Stimulated activated CD8-positive, alpha-beta memory T cell treated with anti-CD3 and anti-CD28 coated beads, Interleukin-12 subunit alpha, Interleukin-12 subunit beta, amount 100 ng/mL, for 1 hour (primary cell): Measurements from ENCODE around the gene CRYBG1.
"Not testable (repeated sequence)": the region's sequence is repeated elsewhere in the genome, so short reads cannot be mapped to it uniquely, and the experiment has no call there.

ENCODE experiments used
- DNase-seq: peaks from one replicate; pipeline ENCODE4 v3.0.0-alpha.2; 2020; ENCODE audit warnings: low read depth

CRYBG1 gene

DNA sequence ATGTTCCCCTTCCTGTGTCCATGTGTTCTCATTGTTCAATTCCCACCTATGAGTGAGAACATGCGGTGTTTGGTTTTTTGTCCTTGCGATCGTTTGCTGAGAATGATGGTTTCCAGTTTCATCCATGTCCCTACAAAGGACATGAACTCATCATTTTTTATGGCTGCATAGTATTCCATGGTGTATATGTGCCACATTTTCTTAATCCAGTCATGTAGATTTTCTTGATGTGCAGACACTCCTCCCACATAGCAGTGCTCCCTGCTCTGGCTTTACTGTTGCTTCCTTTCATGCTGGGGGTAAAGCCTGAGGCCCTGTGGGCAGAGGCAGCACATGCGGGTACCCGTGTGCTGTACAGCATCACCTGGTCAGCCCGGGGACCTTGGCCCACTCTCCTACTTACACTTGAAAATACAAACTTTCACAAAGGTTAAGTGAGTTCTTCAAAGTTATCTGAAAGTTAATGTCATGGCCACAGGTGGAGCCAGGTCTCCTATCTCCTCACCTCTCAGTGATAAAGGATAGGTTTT is 188.5 kb downstream of the CRYBG1 start:
- not testable (repeated sequence) for DNase-seq

DNA sequence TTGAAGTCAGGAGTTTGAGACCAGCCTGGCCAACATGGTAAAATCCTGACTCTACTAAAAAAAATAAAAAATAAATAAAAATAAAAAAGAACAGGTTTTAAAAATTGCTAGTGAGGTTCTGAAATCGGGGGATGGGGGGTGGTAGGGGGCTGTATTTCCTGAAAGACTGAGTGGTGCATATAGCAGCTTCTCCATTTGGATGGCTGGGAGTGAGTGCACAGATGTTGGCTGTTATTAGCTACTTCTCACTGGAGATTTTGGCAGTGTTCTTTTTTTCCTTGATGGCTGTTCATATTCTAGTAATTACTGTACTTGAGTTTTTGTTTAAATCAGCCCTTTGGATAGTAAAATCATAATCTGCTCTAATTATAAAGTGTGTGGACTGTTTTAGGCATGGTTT is 189.0 kb downstream of the CRYBG1 start:
- DNase-seq, result no peak

- DNase-seq, result no peak
Observed at GRCh38 chr6:106551155-106551554, 190.6 kb downstream of the CRYBG1 start.

DNA sequence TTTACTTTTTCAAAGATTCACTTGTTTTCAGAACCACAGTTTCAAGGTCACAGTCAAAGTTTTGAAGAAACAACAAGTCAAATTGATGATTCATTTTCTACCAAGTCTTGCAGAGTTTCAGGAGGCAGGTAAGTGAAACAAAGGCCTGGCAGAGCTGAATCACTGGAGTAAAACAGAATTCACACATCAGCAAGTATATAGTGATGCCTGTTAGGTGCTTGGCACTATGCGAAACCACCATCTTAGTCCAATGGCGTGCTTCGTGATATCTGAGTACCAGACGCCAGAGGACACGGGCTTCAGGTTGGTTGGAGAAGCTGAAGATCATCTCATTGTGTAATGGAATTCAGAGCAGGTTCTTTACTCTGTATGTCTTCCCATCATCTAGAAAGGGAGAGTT is 192.9 kb downstream of the CRYBG1 start:
- no peak for DNase-seq

- DNase-seq, result no peak
Observed at GRCh38 chr6:106555767-106556166, 195.2 kb downstream of the CRYBG1 start.

- no peak for DNase-seq
Observed at GRCh38 chr6:106556368-106556960, 195.9 kb downstream of the CRYBG1 start.

- no peak for DNase-seq
Observed at GRCh38 chr6:106557837-106558236, 197.3 kb downstream of the CRYBG1 start.

- DNase-seq, result no peak
Observed at GRCh38 chr6:106558364-106558763, 197.8 kb downstream of the CRYBG1 start.

GRCh38 chr6:106559659-106560058 is 199.1 kb downstream of the CRYBG1 start:
- DNase-seq, result not testable (repeated sequence)

DNA sequence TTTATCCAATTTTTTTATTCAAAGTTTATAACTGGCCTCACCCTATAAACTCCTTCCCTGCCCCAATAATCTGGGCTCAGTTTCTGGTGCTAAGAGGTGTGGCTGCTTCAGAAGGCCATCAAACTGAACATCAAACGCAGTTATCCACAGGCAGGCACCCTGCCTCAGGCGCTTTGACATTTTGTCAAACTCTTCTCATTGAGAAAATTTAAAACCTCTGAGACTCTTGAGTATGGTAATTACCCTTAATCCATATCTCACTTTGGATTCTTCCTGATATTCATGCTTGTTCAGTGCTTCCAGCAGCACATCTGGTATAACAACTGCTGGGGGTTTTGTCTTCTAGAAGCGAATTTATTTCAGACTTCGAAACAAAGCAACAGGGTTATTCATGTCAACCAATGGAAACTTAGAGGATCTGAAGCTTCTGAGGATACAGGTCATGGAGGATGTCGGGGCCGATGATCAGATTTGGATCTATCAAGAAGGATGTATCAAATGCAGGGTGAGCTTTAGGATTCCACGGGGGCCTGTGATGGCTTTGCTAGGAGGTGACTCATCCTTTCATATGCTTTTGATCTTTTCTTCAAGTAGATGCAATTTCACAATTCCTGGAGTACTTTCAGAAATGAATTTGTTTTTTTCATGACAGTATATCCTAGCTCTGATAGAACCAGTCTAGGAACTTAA is 200.6 kb downstream of the CRYBG1 start:
- DNase-seq, result no peak

DNA sequence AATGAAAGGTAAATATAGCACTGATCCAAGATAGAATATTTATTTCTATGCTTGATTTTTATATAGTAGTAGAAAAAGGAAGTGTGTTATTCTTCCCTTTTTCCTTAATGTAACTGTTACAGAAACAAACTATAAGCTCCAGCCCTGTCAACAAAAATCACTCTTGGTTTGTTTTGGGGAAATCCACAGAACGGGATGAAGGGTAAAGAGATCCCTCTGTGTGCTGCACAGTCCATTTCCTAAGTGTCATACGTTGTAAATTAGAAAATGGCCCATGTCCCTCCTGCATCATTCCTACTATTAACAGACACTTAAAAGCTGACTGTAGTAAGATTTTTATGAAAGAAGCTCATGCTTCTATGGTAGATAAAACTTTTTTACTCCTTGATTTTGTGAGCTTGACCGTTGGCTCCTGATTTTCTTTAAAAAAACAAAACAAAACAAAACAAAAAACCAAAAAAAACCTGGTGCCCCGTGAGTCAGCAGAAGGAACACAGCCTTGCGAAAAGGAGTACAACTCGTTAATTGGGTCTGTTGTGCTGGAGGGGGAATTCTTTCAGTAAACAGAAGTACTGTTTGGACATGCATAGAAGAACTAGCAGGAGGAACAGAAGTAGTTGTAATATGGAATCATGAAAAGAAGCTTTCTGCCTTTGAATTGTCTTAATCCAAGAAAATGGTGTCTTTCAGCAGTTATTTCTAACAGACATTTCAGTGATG is 201.3 kb downstream of the CRYBG1 start:
- DNase-seq, result no peak

GRCh38 chr6:106563614-106564013 is 203.1 kb downstream of the CRYBG1 start:
- no peak for DNase-seq

DNA sequence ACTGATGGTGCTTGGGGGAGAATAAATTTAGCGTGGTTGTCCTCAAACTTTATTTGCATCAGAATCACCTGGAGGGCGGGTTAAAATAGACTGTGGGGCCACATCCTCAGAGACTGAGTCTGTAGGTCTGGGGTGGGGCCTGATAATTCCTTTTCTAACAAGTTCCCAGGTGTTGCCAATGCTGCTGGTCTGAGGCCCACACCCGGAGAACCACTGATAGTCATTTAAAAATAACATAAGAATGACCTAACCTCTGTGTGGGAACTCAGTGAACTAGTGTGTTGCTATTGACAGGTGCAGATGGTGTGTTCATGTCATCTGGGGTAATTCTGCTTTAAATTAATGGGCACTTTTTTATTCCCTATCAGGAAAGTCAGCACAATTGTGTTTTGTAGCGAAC is 204.0 kb downstream of the CRYBG1 start:
- DNase-seq, result no peak

- no peak for DNase-seq
Observed at GRCh38 chr6:106568530-106568929, 208.0 kb downstream of the CRYBG1 start.

GRCh38 chr6:106569428-106569827 is 208.9 kb downstream of the CRYBG1 start:
- no peak for DNase-seq

GRCh38 chr6:106572436-106572835 is 211.9 kb downstream of the CRYBG1 start:
- DNase-seq, result no peak

DNA sequence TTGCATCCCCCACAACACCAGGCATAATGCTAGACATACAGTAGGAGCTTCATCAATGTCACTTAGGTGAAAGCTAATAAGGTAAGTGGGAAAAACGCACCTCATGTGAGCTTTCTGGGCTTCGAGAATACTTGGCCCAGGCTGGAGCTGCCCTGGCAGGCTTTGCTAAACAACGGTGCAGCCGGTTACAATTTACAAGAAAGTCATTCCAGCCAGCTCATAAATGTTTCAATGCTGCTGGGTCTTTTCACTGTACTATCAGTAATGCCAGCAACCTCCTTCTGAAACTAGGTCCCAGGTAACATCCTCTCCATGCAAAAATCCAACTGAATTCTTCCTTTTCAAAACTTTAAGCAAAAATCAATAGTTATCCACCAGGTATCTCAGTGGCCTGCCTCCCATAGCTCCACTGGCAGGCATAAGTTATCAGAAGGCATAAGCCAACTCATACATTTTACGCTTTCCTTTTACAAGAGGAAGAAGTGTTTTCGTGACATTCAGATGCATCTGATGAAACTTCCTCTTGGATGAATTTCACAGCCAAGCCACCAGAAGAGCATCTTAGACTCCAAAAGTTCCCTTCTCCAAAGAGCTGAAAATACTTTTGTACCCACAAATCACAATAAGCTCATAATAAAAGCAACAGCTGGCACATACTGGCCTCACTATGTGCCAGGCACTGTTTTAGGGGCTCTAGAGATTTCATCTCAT is 212.5 kb downstream of the CRYBG1 start:
- no peak for DNase-seq

- DNase-seq, result no peak
Observed at GRCh38 chr6:106574741-106575458, 214.4 kb downstream of the CRYBG1 start.

- no peak for DNase-seq
Observed at GRCh38 chr6:106579281-106579680, 218.8 kb downstream of the CRYBG1 start.

- no peak for DNase-seq
Observed at GRCh38 chr6:106581468-106581867, 221.0 kb downstream of the CRYBG1 start.

- no peak for DNase-seq
Observed at GRCh38 chr6:106586815-106587415, 226.4 kb downstream of the CRYBG1 start.
